Hepatocyte (in vitro differentiated cells): ENCODE results near the gene SP1. TPM values are rescaled to one million over a fixed set of nuclear protein-coding genes. Genes with fewer than 3 reads are reported as not detected.

ENCODE experiments used
- DNase-seq: peaks from one replicate; pipeline ENCODE4 v3.0.0-alpha.2; 2016; ENCODE audit warnings: low spot score
- H2AFZ ChIP-seq: fragments of 200-600 bp; sonication (generic); 2 replicates; pipeline ENCODE4 v1.6.0; 2016; ENCODE audit warnings: antibody characterized with exemption, mild to moderate bottlenecking
- H3K27ac ChIP-seq: fragments of 200-600 bp; sonication (generic); 2 replicates; pipeline ENCODE4 v1.5.1; 2016; ENCODE audit warnings: mild to moderate bottlenecking
- H3K27me3 ChIP-seq: fragments of 200-600 bp; sonication (generic); 2 replicates; pipeline ENCODE4 v1.6.1; 2016
- H3K36me3 ChIP-seq: fragments of 200-600 bp; sonication (generic); replicated peaks from 2 replicates; pipeline ENCODE4 v1.5.1; 2016; ENCODE audit warnings: low read depth; ENCODE audit not compliant: insufficient read depth
- H3K4me1 ChIP-seq: fragments of 200-600 bp; sonication (generic); 2 replicates; pipeline ENCODE4 v1.5.1; 2016; ENCODE audit warnings: mild to moderate bottlenecking, moderate library complexity; ENCODE audit not compliant: insufficient read depth
- H3K4me2 ChIP-seq: fragments of 200-600 bp; sonication (generic); 2 replicates; pipeline ENCODE4 v1.6.0; 2016
- H3K4me3 ChIP-seq: fragments of 200-600 bp; sonication (generic); 2 replicates; pipeline ENCODE4 v1.5.1; 2016; ENCODE audit warnings: mild to moderate bottlenecking
- H3K79me2 ChIP-seq: fragments of 200-600 bp; sonication (generic); 2 replicates; pipeline ENCODE4 v1.6.0; 2017; ENCODE audit warnings: mild to moderate bottlenecking
- H3K9me2 ChIP-seq: fragments of 200-600 bp; sonication (generic); replicated peaks from 2 replicates; pipeline ENCODE4 v1.6.0; 2017; ENCODE audit warnings: mild to moderate bottlenecking; ENCODE audit not compliant: insufficient read depth
- H3K9me3 ChIP-seq: fragments of 200-600 bp; sonication (generic); 2 replicates; pipeline ENCODE4 v1.5.1; 2016; ENCODE audit warnings: low read depth, mild to moderate bottlenecking
- H4K20me1 ChIP-seq: fragments of 200-600 bp; sonication (generic); 2 replicates; pipeline ENCODE4 v1.6.0; 2016; ENCODE audit warnings: mild to moderate bottlenecking; ENCODE audit not compliant: insufficient read depth, poor library complexity, severe bottlenecking
- EZH2 ChIP-seq: fragments of 200-600 bp; sonication (generic); IDR thresholded peaks from 2 replicates; pipeline ENCODE4 v1.6.1; 2016; ENCODE audit warnings: antibody characterized with exemption, mild to moderate bottlenecking, borderline replicate concordance
- EZH2phosphoT487 ChIP-seq: fragments of 200-600 bp; sonication (generic); IDR thresholded peaks from one replicate; pipeline ENCODE4 v1.6.1; 2018; ENCODE audit warnings: antibody characterized with exemption, mild to moderate bottlenecking, low read depth, moderate library complexity; ENCODE audit not compliant: unreplicated experiment, severe bottlenecking
- WGBS: methylation state at CpG from one replicate; pipeline ENCODE4 v1.1.6; 2016; ENCODE audit warnings: low lambda C conversion rate; ENCODE audit errors: missing lambda C conversion rate; 5-methylcytosine and 5-hydroxymethylcytosine counted together
- polyA plus RNA-seq: library from polyadenylated mRNA; unstranded; fragments of >200 nt; fragmentation: Nextera tagmentation; extraction: Ambion mirVana; gene quantifications from 2 replicates; pipeline ENCODE4 v1.2.1, GENCODE V29; 2016
- total RNA-seq: library from RNA; depleted of rRNA; stranded (reverse); fragments of >200 nt; gene quantifications from 2 replicates; pipeline ENCODE4 v1.2.3, GENCODE V29; 2014
- TF ChIP-seq, protein P1 (sequence below): fragments of 200-600 bp; sonication (generic); IDR thresholded peaks from 2 replicates; pipeline ENCODE4 v1.5.1; 2016; ENCODE audit warnings: antibody characterized with exemption, mild to moderate bottlenecking; ENCODE audit not compliant: poor library complexity

Gene SP1
- total and polyA plus RNA-seq, 2 experiments from 2014 or later: 12.8 to 48.0 TPM

DNA sequence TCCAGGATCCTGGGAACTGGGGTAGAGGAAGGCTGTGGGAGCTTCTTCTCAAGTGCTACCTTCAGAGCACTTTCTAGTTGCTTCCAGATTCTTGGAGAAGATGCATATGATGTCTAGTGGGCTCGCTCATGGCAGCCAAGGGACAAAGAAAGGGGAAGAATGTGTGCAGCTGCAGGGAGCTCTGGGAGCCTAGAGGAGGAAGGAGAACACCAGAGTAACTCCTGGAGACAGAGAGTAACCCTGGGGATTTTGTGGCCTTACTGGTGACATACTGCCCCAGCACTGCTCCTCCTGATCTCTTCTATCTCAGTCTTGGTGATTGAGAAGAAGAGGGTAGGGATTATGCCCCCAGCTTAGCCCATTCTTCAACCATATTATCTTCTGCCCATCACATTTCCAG is 33.5 kb upstream of the SP1 start:
- DNase-seq: no peak
- Histone ChIP-seq H3K4me1 (peaks cover 5% of the 10 kb centered on the region), H3K4me2 (no peak overlapping the region), H3K27ac (peak overlapping the region; percentile 23), H2AFZ (no peak overlapping the region), H3K27me3 (no peaks in the 10 kb centered on the region), H3K79me2 (no peaks in the 10 kb centered on the region), H3K4me3 (no peak overlapping the region), H3K9me2 (no peaks in the 10 kb centered on the region), H4K20me1 (no peaks in the 10 kb centered on the region), H3K36me3 (no peaks in the 10 kb centered on the region), H3K9me3 (no peaks in the 10 kb centered on the region)
- TF ChIP-seq EZH2phosphoT487: no peak
- no peak for TF ChIP-seq EZH2
- TF ChIP-seq, protein P1, sequence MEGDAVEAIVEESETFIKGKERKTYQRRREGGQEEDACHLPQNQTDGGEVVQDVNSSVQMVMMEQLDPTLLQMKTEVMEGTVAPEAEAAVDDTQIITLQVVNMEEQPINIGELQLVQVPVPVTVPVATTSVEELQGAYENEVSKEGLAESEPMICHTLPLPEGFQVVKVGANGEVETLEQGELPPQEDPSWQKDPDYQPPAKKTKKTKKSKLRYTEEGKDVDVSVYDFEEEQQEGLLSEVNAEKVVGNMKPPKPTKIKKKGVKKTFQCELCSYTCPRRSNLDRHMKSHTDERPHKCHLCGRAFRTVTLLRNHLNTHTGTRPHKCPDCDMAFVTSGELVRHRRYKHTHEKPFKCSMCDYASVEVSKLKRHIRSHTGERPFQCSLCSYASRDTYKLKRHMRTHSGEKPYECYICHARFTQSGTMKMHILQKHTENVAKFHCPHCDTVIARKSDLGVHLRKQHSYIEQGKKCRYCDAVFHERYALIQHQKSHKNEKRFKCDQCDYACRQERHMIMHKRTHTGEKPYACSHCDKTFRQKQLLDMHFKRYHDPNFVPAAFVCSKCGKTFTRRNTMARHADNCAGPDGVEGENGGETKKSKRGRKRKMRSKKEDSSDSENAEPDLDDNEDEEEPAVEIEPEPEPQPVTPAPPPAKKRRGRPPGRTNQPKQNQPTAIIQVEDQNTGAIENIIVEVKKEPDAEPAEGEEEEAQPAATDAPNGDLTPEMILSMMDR: no peak
- 100% methylated on average over 1 of the region's 1 CpG for WGBS

DNA sequence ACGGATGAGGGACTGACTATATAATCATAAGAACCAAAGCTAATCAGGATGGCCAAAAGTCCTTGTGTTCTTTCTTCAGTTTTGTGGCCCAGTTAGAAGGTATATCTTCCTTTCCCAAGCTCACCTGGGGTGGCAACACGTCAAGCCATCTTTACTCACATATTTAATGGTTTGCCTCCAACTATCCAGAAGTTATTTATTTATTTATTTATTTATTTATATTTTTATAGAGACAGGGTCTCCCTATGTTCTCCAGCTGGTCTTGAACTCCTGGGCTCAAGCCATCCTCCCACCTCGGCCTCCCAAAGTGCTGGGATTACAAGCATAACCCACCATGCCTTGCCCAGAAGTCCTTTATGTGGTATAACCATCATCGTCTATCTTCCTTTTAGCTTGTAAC is 32.1 kb upstream of the SP1 start:
- no peaks in the 10 kb centered on the region for H3K9me3 ChIP-seq
- peaks cover 5% of the 10 kb centered on the region for H3K4me1 ChIP-seq
- H3K4me3 ChIP-seq: no peak overlapping the region
- H3K27me3 ChIP-seq: no peaks in the 10 kb centered on the region
- TF ChIP-seq EZH2 (no peak), EZH2phosphoT487 (no peak)
- TF ChIP-seq, protein P1: no peak
- no peak for DNase-seq
- no peak overlapping the region for H3K4me2 ChIP-seq
- no peaks in the 10 kb centered on the region for H3K36me3 ChIP-seq
- H2AFZ ChIP-seq: no peak overlapping the region
- H3K79me2 ChIP-seq: no peaks in the 10 kb centered on the region
- H4K20me1 ChIP-seq: no peaks in the 10 kb centered on the region
- H3K27ac ChIP-seq: no peak overlapping the region
- H3K9me2 ChIP-seq: no peaks in the 10 kb centered on the region
- WGBS: 98% methylated on average over 4 of the region's 4 CpGs

DNA sequence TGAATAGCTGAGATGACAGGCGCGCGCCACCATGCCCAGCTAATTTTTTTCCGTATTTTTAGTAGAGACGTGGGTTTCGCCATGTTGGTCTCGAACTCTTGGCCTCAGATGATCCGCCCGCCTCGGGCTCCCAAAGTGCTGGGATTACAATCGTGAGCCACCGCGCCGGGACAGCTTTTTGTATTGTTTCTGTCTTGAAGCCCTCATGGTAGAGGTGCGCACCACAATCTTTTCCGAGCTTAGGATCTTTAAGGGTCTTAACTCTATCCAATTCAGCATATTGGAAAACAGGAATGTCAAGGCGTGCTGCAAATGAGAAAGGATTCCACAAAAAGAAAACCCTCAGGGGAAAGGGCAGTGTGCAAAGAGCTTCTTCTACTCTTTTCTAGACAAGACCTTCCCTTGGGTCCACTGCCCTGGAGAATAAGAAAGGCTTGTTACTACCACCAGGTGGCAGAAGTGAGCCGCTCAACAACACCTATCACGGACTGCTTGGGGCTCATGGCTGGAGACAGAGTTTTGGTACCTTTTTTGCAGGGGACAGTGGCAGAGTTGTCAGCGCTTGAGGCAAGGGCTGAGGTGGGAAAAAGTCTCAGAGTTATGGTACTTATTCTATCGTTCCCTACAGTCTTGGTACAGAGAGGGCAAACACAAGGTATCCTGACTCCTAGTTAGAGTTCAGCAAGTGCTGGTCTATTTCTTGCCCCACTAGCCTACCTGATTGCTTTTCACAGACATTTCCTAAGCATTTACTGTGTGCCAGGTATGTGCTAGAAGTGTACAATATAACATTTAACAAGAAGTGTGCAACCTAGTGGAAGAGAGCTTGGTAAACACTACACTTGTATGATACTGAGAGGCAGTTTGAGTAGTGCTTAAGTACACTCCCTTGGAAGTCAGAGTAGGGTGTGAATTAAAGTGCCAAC is 27.4 kb upstream of the SP1 start:
- H3K9me2 ChIP-seq: no peaks in the 10 kb centered on the region
- no peaks in the 10 kb centered on the region for H4K20me1 ChIP-seq
- no peak overlapping the region for H3K4me3 ChIP-seq
- no peaks in the 10 kb centered on the region for H3K27me3 ChIP-seq
- WGBS: 73% methylated on average over 21 of the region's 21 CpGs
- H3K27ac ChIP-seq: peak overlapping the region; percentile 4
- DNase-seq: peak; percentile 93
- H3K79me2 ChIP-seq: no peaks in the 10 kb centered on the region
- H3K4me1 ChIP-seq: no peaks in the 10 kb centered on the region
- peak overlapping the region; percentile 36 for H2AFZ ChIP-seq
- no peaks in the 10 kb centered on the region for H3K36me3 ChIP-seq
- H3K4me2 ChIP-seq: no peak overlapping the region
- H3K9me3 ChIP-seq: no peaks in the 10 kb centered on the region
- TF ChIP-seq, protein P1: peak; percentile 87
- no peak for TF ChIP-seq EZH2phosphoT487
